PC-9 (cell line): ENCODE data around the gene EME1. TPM values are rescaled to one million over a fixed set of nuclear protein-coding genes. Genes with fewer than 3 reads are reported as not detected.

Source experiments
- BruUV-seq: library from RNA; stranded (reverse); fragments of 400-500 nt; replicated peaks from 2 replicates; lab custom pipeline; 2021; lab: Mats Ljungman, UMichigan
- CTCF ChIA-PET: fragments of 300-600 bp; sonication (Branson Sonifier 250); formaldehyde crosslinking; loops from one replicate; lab custom pipeline; 2022; ENCODE audit warnings: antibody characterized with exemption; lab: Charles Lee
- POLR2A ChIA-PET: fragments of 300-600 bp; sonication (Branson Sonifier 250); formaldehyde crosslinking; loops from one replicate; lab custom pipeline; 2022; ENCODE audit warnings: antibody characterized with exemption; ENCODE audit not compliant: unreplicated experiment; lab: Charles Lee
- DNase-seq, 2 experiments: peaks; one replicate each; pipeline versions ENCODE4 v3.0.0 to v3.0.0-alpha.2; 2015 to 2022; ENCODE audit warnings: mixed read lengths in 1 of 2
- H2AFZ ChIP-seq: fragments of 200-600 bp; sonication (generic); 2 replicates; pipeline ENCODE4 v1.8.1; 2017; ENCODE audit warnings: antibody characterized with exemption
- H3F3A ChIP-seq: fragments of 200-600 bp; sonication (generic); 2 replicates; pipeline ENCODE4 v1.8.1; 2017; ENCODE audit warnings: antibody characterized with exemption, mild to moderate bottlenecking, low read depth; ENCODE audit not compliant: insufficient read depth
- H3K27ac ChIP-seq: fragments of 200-600 bp; sonication (generic); 2 replicates; pipeline ENCODE4 v1.6.1; 2016; ENCODE audit warnings: mixed run types
- H3K27me3 ChIP-seq: fragments of 200-600 bp; sonication (generic); 2 replicates; pipeline ENCODE4 v1.6.1; 2016; ENCODE audit warnings: low read depth, mixed run types; ENCODE audit not compliant: insufficient read depth
- H3K36me3 ChIP-seq: fragments of 200-600 bp; sonication (generic); 2 replicates; pipeline ENCODE4 v1.6.1; 2016; ENCODE audit warnings: low read depth, mixed run types
- H3K4me1 ChIP-seq: fragments of 200-600 bp; sonication (generic); replicated peaks from 2 replicates; pipeline ENCODE4 v1.6.1; 2016; ENCODE audit warnings: mixed run types; ENCODE audit not compliant: insufficient read depth
- H3K4me2 ChIP-seq: fragments of 200-600 bp; sonication (generic); 2 replicates; pipeline ENCODE4 v1.6.1; 2017; ENCODE audit warnings: mixed run types
- H3K4me3 ChIP-seq: fragments of 200-600 bp; sonication (generic); 2 replicates; pipeline ENCODE4 v1.6.1; 2016; ENCODE audit warnings: mixed run types
- H3K79me2 ChIP-seq: fragments of 200-600 bp; sonication (generic); 2 replicates; pipeline ENCODE4 v1.6.1; 2017; ENCODE audit warnings: low read depth, mixed run types
- H3K9me2 ChIP-seq: fragments of 200-600 bp; sonication (generic); 2 replicates; pipeline ENCODE4 v1.8.1; 2017; ENCODE audit warnings: mild to moderate bottlenecking; ENCODE audit not compliant: insufficient read depth
- H3K9me3 ChIP-seq: fragments of 200-600 bp; sonication (generic); 2 replicates; pipeline ENCODE4 v1.8.1; 2016; ENCODE audit warnings: low read depth; ENCODE audit not compliant: insufficient read depth
- H4K20me1 ChIP-seq: fragments of 200-600 bp; sonication (generic); 2 replicates; pipeline ENCODE4 v1.8.1; 2017; ENCODE audit not compliant: insufficient read depth
- EZH2 ChIP-seq: fragments of 200-600 bp; sonication (generic); IDR thresholded peaks from 2 replicates; pipeline ENCODE4 v1.8.0; 2017; ENCODE audit warnings: antibody characterized with exemption, low read depth
- intact Hi-C: fragments of 100-400 bp; cut with micrococcal nuclease; formaldehyde crosslinking; loops from one replicate; pipeline ENCODE4 v1.10.0; 2022; ENCODE audit not compliant: unreplicated experiment
- total RNA-seq: library from RNA; stranded (reverse); gene quantifications from 2 replicates; pipeline ENCODE4 v1.2.3, GENCODE V29; 2021
- TF ChIP-seq, protein P1 (sequence below): fragments of 200-600 bp; sonication (generic); conservative IDR thresholded peaks from 2 replicates; pipeline ENCODE4 v1.6.1; 2017; ENCODE audit warnings: mixed run types, antibody characterized with exemption, mild to moderate bottlenecking, moderate library complexity

The EME1 gene
- total RNA-seq, 1 experiment from 2014 or later: 21.0 TPM

- Histone ChIP-seq H3K4me2 (no peak overlapping the region), H3K9me3 (no peaks in the 10 kb centered on the region), H3K9me2 (no peaks in the 10 kb centered on the region), H3K27me3 (no peaks in the 10 kb centered on the region), H4K20me1 (peaks cover 3% of the 10 kb centered on the region; the same call in 1 of the 2 replicates), H3K27ac (no peak overlapping the region), H3K4me1 (no peaks in the 10 kb centered on the region), H3K79me2 (no peaks in the 10 kb centered on the region), H3K36me3 (0 out of 2 replicates have a peak, but pooled peaks cover 7% of the 10 kb centered on the region), H3K4me3 (no peak overlapping the region), H2AFZ (no peak overlapping the region), H3F3A (no peaks in the 10 kb centered on the region)
- CTCF ChIA-PET: no interaction called here
- no peak for DNase-seq
- POLR2A ChIA-PET: no interaction called here
- TF ChIP-seq, protein P1, sequence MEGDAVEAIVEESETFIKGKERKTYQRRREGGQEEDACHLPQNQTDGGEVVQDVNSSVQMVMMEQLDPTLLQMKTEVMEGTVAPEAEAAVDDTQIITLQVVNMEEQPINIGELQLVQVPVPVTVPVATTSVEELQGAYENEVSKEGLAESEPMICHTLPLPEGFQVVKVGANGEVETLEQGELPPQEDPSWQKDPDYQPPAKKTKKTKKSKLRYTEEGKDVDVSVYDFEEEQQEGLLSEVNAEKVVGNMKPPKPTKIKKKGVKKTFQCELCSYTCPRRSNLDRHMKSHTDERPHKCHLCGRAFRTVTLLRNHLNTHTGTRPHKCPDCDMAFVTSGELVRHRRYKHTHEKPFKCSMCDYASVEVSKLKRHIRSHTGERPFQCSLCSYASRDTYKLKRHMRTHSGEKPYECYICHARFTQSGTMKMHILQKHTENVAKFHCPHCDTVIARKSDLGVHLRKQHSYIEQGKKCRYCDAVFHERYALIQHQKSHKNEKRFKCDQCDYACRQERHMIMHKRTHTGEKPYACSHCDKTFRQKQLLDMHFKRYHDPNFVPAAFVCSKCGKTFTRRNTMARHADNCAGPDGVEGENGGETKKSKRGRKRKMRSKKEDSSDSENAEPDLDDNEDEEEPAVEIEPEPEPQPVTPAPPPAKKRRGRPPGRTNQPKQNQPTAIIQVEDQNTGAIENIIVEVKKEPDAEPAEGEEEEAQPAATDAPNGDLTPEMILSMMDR: no peak
- TF ChIP-seq EZH2: no peak
- BruUV-seq: no TSS peak
- intact Hi-C loops: no loop called here
These were observed 18.8 kb upstream of the EME1 start for GRCh38 chr17:50354198-50354597.

GRCh38 chr17:50354776-50355175 is 18.3 kb upstream of the EME1 start:
- no peaks in the 10 kb centered on the region for H3K4me1 ChIP-seq
- no peak overlapping the region for H3K4me2 ChIP-seq
- no peaks in the 10 kb centered on the region for H3K9me3 ChIP-seq
- no peak overlapping the region for H3K27ac ChIP-seq
- TF ChIP-seq EZH2: no peak
- H4K20me1 ChIP-seq: peaks cover 3% of the 10 kb centered on the region; the same call in 1 of the 2 replicates
- DNase-seq: no peak
- H3K79me2 ChIP-seq: no peaks in the 10 kb centered on the region
- H2AFZ ChIP-seq: no peak overlapping the region
- no peaks in the 10 kb centered on the region for H3F3A ChIP-seq
- no peaks in the 10 kb centered on the region for H3K27me3 ChIP-seq
- CTCF ChIA-PET: no interaction called here
- no peak overlapping the region for H3K4me3 ChIP-seq
- 0 out of 2 replicates have a peak, but pooled peaks cover 7% of the 10 kb centered on the region for H3K36me3 ChIP-seq
- no peaks in the 10 kb centered on the region for H3K9me2 ChIP-seq
- BruUV-seq: no TSS peak
- POLR2A ChIA-PET: no interaction called here
- intact Hi-C loops: no loop called here

DNA sequence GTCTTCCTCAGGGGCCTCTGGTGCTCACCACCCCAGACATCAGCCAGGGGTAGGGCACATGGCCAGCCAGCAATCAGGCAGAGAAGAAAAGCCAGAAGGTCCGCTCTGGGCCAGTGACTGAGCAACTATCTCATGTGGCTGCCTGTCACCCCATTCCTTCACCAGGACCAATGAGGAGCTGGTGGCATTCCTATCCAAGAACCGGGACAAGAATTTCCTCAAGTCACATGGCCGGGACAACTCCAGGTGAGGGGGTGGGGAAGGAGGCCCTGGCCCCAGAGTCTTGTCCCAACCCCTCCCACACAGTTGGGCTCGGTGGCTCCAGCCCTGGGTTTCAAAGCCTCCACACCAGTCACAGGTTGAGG is 17.7 kb upstream of the EME1 start:
- Histone ChIP-seq H3K27ac (no peak overlapping the region), H4K20me1 (peaks cover 3% of the 10 kb centered on the region; the same call in 1 of the 2 replicates), H3K4me1 (no peaks in the 10 kb centered on the region), H2AFZ (no peak overlapping the region), H3K79me2 (no peaks in the 10 kb centered on the region), H3K36me3 (0 out of 2 replicates have a peak, but pooled peaks cover 7% of the 10 kb centered on the region), H3K4me3 (no peak overlapping the region), H3K9me2 (no peaks in the 10 kb centered on the region), H3K4me2 (no peak overlapping the region), H3K27me3 (no peaks in the 10 kb centered on the region), H3K9me3 (no peaks in the 10 kb centered on the region), H3F3A (no peaks in the 10 kb centered on the region)
- ChIA-PET POLR2A (interaction anchor here (0.6 kb wide), 1 partner anchor 201 kb away, joined by 3 read pairs; no protein-coding TSS in a partner anchor), CTCF (no interaction called here)
- no peak for TF ChIP-seq EZH2
- TF ChIP-seq, protein P1: no peak
- DNase-seq: no peak
- no TSS peak for BruUV-seq
- intact Hi-C loops: no loop called here
